Right cardiac atrium (tissue), 5 donors: ENCODE measurements around the gene RSBN1L. TPM values are rescaled to one million over a fixed set of nuclear protein-coding genes. Genes with fewer than 3 reads are reported as not detected.
A peak's percentile ranks its signal among the peaks of the same experiment; 100 is the strongest.

ENCODE experiments used
- ATAC-seq, 2 donors: fragments of 200-7000 bp; cut with Tn5 transposase; one replicate each; pipeline versions ENCODE4 v1.8.0 to v1.9.1; 2020; ENCODE audit warnings: moderate library complexity in 2 of 2, mild to moderate bottlenecking in 1 of 2
- DNase-seq, 3 donors: peaks; one replicate each; pipeline ENCODE4 v3.0.0-alpha.2; 2020
- H3K27ac ChIP-seq: one replicate; pipeline ENCODE4 v1.5.1; 2013; ENCODE audit warnings: mild to moderate bottlenecking, low read length, control low read depth, moderate library complexity
- H3K27me3 ChIP-seq: one replicate; pipeline ENCODE4 v1.6.1; 2013; ENCODE audit not compliant: control insufficient read depth, insufficient read depth
- H3K4me1 ChIP-seq: one replicate; pipeline ENCODE4 v1.6.1; 2013; ENCODE audit warnings: low read length; ENCODE audit not compliant: control insufficient read depth, insufficient read depth
- H3K4me3 ChIP-seq: one replicate; pipeline ENCODE4 v1.5.1; 2013; ENCODE audit warnings: low read length, control low read depth
- H3K9me3 ChIP-seq: one replicate; pipeline ENCODE4 v1.6.1; 2013; ENCODE audit warnings: low read length; ENCODE audit not compliant: control insufficient read depth
- WGBS: extraction: QIAGEN DNeasy Blood & Tissue Kit; methylation state at CpG from one replicate; pipeline ENCODE4 v1.1.7; 2013; 5-methylcytosine and 5-hydroxymethylcytosine counted together
- intact Hi-C, 4 donors: fragments of 100-400 bp; cut with DNase I; formaldehyde crosslinking; loops; one replicate each; pipeline versions ENCODE4 v1.11.0 to v1.14.0; 2022 to 2023
- polyA plus RNA-seq: library from polyadenylated mRNA; stranded (reverse); fragments of 200-250 nt; gene quantifications from one replicate; pipeline ENCODE4 v1.2.3, GENCODE V29; 2013
- total RNA-seq, 4 donors: library from RNA; stranded (reverse); fragmentation: NEBNext Ultra II Directional; extraction: Animal tissue kit (Norgen Biotek cat#: 25700); gene quantifications; one replicate each; pipeline ENCODE4 v1.2.1, GENCODE V29; 2021
- donor health status: healthy with polysubstance abuse.
- donor health status: DM: no; HTN: yes; CAD: no.
- donor health status: DM: no; HTN: no; CAD: no.
- donor health status: DM: no; HTN: yes; CAD: no; lungs with severe emphysema.
- donor health status: DM: yes; HTN: yes; CAD: no.

Gene RSBN1L
- total and polyA plus RNA-seq, 5 donors: 5.1 to 13.2 (median 13.1) TPM

GRCh38 chr7:77746824-77747165 is 50.5 kb downstream of the RSBN1L start:
- H3K4me3 ChIP-seq: no peak overlapping the region
- DNase-seq (no peak), ATAC-seq (no peak)
- H3K27me3 ChIP-seq: no peaks in the 10 kb centered on the region
- no peaks in the 10 kb centered on the region for H3K4me1 ChIP-seq
- H3K27ac ChIP-seq: no peak overlapping the region
- no peaks in the 10 kb centered on the region for H3K9me3 ChIP-seq
- intact Hi-C loops: no loop called here
- 100% methylated on average over 2 of the region's 2 CpGs for WGBS

DNA sequence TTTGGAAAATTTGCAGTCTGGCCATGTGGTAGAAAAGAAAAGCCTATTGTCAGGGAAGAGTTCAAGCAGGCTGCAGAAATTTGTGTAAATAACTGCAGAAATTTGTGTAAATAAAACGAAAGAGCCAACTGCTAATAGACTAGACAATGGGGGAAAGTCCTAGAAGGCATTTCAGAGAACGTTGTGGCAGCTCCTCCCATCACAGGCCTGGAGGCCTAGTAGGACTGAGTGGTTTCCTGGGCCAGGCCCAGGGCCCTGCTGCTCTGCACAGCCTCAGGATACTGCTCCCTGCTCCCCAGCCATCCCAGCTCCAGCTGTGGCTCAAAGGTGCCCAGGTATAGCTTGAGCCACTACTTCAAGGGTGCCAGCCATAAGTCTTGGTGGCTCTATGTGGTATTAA is 50.9 kb downstream of the RSBN1L start:
- H3K4me1 ChIP-seq: peaks cover 2% of the 10 kb centered on the region
- no peak overlapping the region for H3K4me3 ChIP-seq
- no peak for DNase-seq
- peak in 1 of 2 donors; percentile 14 for ATAC-seq
- H3K27me3 ChIP-seq: no peaks in the 10 kb centered on the region
- WGBS: 82% methylated on average over 2 of the region's 2 CpGs
- no peak overlapping the region for H3K27ac ChIP-seq
- no peaks in the 10 kb centered on the region for H3K9me3 ChIP-seq
- intact Hi-C loops: no loop called here

DNA sequence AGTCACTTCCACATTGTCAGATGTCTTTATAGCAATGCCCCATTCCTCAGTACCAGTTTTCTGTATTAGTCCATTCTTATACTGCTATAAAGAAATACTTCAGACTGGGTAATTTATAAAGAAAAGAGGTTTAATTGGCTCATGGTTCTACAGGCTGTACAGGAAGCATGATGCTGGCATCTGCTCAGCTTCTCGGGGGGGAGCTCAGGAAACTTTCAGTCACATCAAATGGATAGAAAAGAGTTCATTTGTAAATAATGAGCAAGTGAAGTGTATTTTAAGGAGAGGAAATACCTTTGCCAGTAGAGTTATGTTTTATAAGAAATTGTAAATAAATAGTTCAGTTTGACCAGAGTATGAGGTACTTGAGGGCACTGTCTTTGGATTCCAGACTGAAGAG is 51.5 kb downstream of the RSBN1L start:
- H3K27ac ChIP-seq: no peak overlapping the region
- no peaks in the 10 kb centered on the region for H3K9me3 ChIP-seq
- WGBS: 73% methylated on average over 1 of the region's 1 CpG
- H3K4me3 ChIP-seq: no peak overlapping the region
- peaks cover 3% of the 10 kb centered on the region for H3K4me1 ChIP-seq
- ATAC-seq: no peak
- no peaks in the 10 kb centered on the region for H3K27me3 ChIP-seq
- DNase-seq: no peak
- intact Hi-C loops: no loop called here

DNA sequence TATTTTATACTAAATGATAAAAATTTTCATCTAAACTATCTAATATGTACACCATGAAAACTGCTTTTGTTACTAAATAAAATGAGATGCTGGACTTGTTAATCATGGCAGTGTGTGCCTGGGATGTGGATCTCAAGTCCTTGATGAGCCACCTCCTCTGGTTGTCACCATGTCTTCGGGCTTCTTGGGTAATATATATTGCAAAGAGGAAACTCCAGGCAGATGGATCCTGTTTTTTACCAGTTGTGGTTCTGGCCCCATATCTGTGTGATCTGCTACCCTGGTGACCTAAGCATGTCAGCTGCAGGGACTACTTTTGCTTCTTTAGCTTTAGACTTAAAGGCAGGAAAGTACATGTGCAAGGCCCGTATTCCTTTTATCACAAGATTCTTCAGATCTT is 55.8 kb downstream of the RSBN1L start:
- peaks cover 3% of the 10 kb centered on the region for H3K4me1 ChIP-seq
- no peak overlapping the region for H3K4me3 ChIP-seq
- H3K27ac ChIP-seq: no peak overlapping the region
- no peaks in the 10 kb centered on the region for H3K27me3 ChIP-seq
- no peaks in the 10 kb centered on the region for H3K9me3 ChIP-seq
- WGBS: 56% methylated on average over 2 of the region's 2 CpGs
- ATAC-seq (no peak), DNase-seq (no peak)
- intact Hi-C loops: no loop called here

GRCh38 chr7:77753173-77753572 is 56.9 kb downstream of the RSBN1L start:
- no peak overlapping the region for H3K27ac ChIP-seq
- H3K4me1 ChIP-seq: peaks cover 3% of the 10 kb centered on the region
- intact Hi-C loops: no loop called here
- ATAC-seq (no peak), DNase-seq (no peak)
- 83% methylated on average over 1 of the region's 1 CpG for WGBS
- no peaks in the 10 kb centered on the region for H3K27me3 ChIP-seq
- no peaks in the 10 kb centered on the region for H3K9me3 ChIP-seq
- no peak overlapping the region for H3K4me3 ChIP-seq

DNA sequence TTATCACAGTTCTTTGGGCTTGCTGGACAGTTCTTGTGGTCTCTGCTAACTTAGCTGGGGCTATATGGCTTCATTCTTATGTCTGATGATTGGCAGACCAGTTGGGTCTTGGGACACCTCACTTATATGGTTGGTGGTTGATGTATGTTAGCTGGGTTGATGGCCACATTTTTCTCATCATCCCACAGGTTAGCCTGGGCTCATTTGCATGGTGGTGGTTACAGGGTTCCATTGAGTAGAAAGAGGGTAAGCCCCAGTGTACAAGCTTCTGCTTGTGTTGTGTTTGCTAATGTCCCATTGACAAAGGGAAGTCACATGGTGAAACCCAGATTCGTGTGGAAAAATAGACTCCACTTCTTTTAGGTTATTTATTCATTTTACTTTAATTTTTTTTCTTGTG is 61.3 kb downstream of the RSBN1L start:
- H3K4me3 ChIP-seq: no peak overlapping the region
- WGBS: 37% methylated on average over 1 of the region's 1 CpG
- H3K9me3 ChIP-seq: no peaks in the 10 kb centered on the region
- H3K4me1 ChIP-seq: no peaks in the 10 kb centered on the region
- ATAC-seq: no peak
- no peak overlapping the region for H3K27ac ChIP-seq
- intact Hi-C loops: loop anchor here in 1 of 4 donors (5.0 kb wide), 1 partner anchor 100 kb away; no protein-coding TSS in a partner anchor
- no peaks in the 10 kb centered on the region for H3K27me3 ChIP-seq
- no peak for DNase-seq

GRCh38 chr7:77759294-77759889 is 63.1 kb downstream of the RSBN1L start:
- no peaks in the 10 kb centered on the region for H3K4me1 ChIP-seq
- H3K27ac ChIP-seq: no peak overlapping the region
- intact Hi-C loops: loop anchor here in 3 of 4 donors (2.0 to 5.0 kb wide), 4 partner anchors 101 to 109 kb away; no protein-coding TSS in a partner anchor
- no peak overlapping the region for H3K4me3 ChIP-seq
- H3K9me3 ChIP-seq: no peaks in the 10 kb centered on the region
- 2% methylated on average over 3 of the region's 3 CpGs for WGBS
- no peak for DNase-seq
- no peaks in the 10 kb centered on the region for H3K27me3 ChIP-seq
- peak; percentile 55 to 69 for ATAC-seq

- WGBS: 89% methylated on average over 10 of the region's 10 CpGs
- no peak for ATAC-seq
- Histone ChIP-seq H3K27me3 (no peaks in the 10 kb centered on the region), H3K9me3 (no peaks in the 10 kb centered on the region), H3K27ac (no peak overlapping the region), H3K4me3 (no peak overlapping the region), H3K4me1 (no peaks in the 10 kb centered on the region)
- no peak for DNase-seq
- intact Hi-C loops: loop anchor here in 1 of 4 donors (10.0 kb wide), 1 partner anchor 106 kb away; no protein-coding TSS in a partner anchor
These were observed 64.7 kb downstream of the RSBN1L start for GRCh38 chr7:77760809-77761453.

- Histone ChIP-seq H3K27me3 (no peaks in the 10 kb centered on the region), H3K4me3 (no peak overlapping the region), H3K9me3 (no peaks in the 10 kb centered on the region), H3K27ac (no peak overlapping the region), H3K4me1 (peaks cover 1% of the 10 kb centered on the region)
- ATAC-seq (no peak), DNase-seq (no peak)
- intact Hi-C loops: loop anchor here in 1 of 4 donors (10.0 kb wide), 1 partner anchor 111 kb away; no protein-coding TSS in a partner anchor
- 72% methylated on average over 3 of the region's 3 CpGs for WGBS
These were observed 69.2 kb downstream of the RSBN1L start for GRCh38 chr7:77765481-77765880.

DNA sequence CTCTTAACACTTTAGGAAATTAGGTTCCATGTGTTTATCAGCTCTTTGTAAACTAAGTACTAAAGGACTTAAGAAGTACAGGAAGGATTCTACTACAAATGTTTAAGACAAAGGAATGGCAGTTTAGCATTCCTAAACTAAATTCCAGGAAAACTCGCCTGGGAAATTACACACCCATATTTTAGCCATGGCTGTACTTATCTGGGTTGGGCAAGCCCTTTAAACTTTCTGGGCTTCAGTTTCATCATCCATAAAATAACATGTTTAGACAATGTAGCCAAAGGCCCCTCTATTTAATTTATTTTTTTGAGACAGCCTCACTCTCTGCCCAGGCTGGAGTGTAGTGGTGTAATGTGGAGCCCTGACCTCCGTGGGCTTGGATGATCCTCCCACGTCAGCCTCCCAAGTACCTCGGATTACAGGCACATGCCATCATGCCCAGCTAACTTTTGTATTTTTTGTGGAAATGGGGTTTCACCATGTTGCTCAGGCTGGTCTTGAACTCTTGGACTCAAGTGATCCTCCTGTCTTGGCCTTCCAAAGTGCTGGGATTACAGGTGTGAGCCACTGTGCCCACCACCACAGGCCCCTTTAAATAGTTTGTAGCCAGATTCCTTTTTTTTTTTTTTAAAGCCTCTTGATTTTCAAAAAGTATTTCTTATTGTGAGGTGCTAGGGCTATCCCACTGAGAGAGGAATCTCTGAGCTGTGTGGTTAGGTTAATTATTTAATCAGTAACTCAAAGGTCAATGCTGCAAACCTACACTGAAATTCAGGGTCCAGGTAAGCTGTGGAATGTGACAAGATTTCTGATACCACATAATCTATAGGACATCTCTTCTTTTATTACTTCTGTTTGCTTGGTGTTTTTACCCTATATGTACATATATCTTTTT is 69.9 kb downstream of the RSBN1L start:
- 92% methylated on average over 4 of the region's 4 CpGs for WGBS
- Histone ChIP-seq H3K4me1 (peaks cover 1% of the 10 kb centered on the region), H3K4me3 (no peak overlapping the region), H3K9me3 (no peaks in the 10 kb centered on the region), H3K27me3 (no peaks in the 10 kb centered on the region), H3K27ac (no peak overlapping the region)
- ATAC-seq (peak in 1 of 2 donors; percentile 20), DNase-seq (no peak)
- intact Hi-C loops: loop anchor here in 1 of 4 donors (10.0 kb wide), 1 partner anchor 111 kb away; no protein-coding TSS in a partner anchor
